Ascending aorta (tissue), 2 donors: ENCODE results near the gene ENOX1. TPM values are rescaled to one million over a fixed set of nuclear protein-coding genes. Genes with fewer than 3 reads are reported as not detected.

Source experiments
- DNase-seq, 2 donors: peaks; one replicate each; pipeline ENCODE4 v3.0.0-alpha.2; 2019; ENCODE audit warnings: low spot score in 2 of 2
- H3K27ac ChIP-seq, 2 donors: fragments of 200-600 bp; sonication (generic); one replicate each; pipeline ENCODE4 v1.5.1; 2016 to 2017; ENCODE audit warnings: mild to moderate bottlenecking in 1 of 2
- H3K27me3 ChIP-seq: fragments of 200-600 bp; sonication (generic); one replicate; pipeline ENCODE4 v1.5.1; 2017
- H3K36me3 ChIP-seq, 2 donors: fragments of 200-600 bp; sonication (generic); one replicate each; pipeline ENCODE4 v1.5.1; 2016
- H3K4me1 ChIP-seq, 2 donors: fragments of 200-600 bp; sonication (generic); one replicate each; pipeline ENCODE4 v1.5.1; 2016 to 2017; ENCODE audit warnings: mild to moderate bottlenecking in 1 of 2
- H3K4me3 ChIP-seq, 2 donors: fragments of 200-600 bp; sonication (generic); one replicate each; pipeline ENCODE4 v1.5.1; 2016 to 2017; ENCODE audit warnings: mild to moderate bottlenecking in 1 of 2
- H3K9me3 ChIP-seq, 2 donors: fragments of 200-600 bp; sonication (generic); one replicate each; pipeline ENCODE4 v1.5.1; 2016
- CTCF ChIP-seq, 3 experiments: fragments of 200-600 bp in 2 of 3; fragments of 450-650 bp in 1 of 3; sonication (generic) in 2 of 3; IDR thresholded peaks; one replicate each; pipeline ENCODE4 v1.5.1; 2016 to 2019; ENCODE audit warnings: antibody characterized with exemption in 3 of 3, mild to moderate bottlenecking in 1 of 3, moderate library complexity in 1 of 3
- intact Hi-C: fragments of 100-400 bp; cut with DNase I; formaldehyde crosslinking; loops from one replicate; pipeline ENCODE4 v1.15.1; 2023
- total RNA-seq: library from RNA; depleted of rRNA; stranded (reverse); fragments of >200 nt; gene quantifications from one replicate; pipeline ENCODE4 v1.1.0, GENCODE V29; 2016

Gene ENOX1
- total RNA-seq, 1 donor from 2014 or later: 0.21 TPM

GRCh38 chr13:43193789-43194420, 592.9 kb downstream of the ENOX1 start:
- no peak for DNase-seq
- Histone ChIP-seq H3K4me1 (no peaks in the 10 kb centered on the region), H3K4me3 (no peak overlapping the region), H3K27me3 (no peaks in the 10 kb centered on the region), H3K36me3 (no peaks in the 10 kb centered on the region), H3K27ac (no peak overlapping the region), H3K9me3 (no peaks in the 10 kb centered on the region)
- intact Hi-C loops: no loop called here
- TF ChIP-seq CTCF (IDR thresholded peaks at IDR 0.05): no peak

DNA sequence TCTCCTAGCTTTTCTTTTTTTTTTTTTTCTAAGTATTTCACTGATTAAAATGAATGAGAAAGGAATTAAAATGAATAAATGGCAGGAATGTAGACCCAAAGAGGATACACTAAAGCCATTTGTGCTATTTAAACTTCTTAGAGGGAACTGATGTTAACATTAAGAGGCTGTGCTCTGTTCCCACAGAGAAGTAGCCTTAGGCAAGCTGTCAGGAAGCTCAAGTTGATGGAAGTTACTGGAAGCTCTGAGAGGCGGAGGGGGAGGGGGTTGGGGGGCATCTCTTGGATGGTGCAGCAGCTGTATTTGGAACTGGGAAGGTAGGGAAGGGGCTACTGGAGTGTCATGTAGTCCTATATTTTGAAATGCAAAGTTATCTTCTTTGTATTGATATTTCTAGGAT, 595.2 kb downstream of the ENOX1 start:
- Histone ChIP-seq H3K27ac (no peak overlapping the region), H3K4me3 (no peak overlapping the region), H3K4me1 (no peaks in the 10 kb centered on the region), H3K36me3 (no peaks in the 10 kb centered on the region), H3K9me3 (no peaks in the 10 kb centered on the region), H3K27me3 (no peaks in the 10 kb centered on the region)
- intact Hi-C loops: no loop called here
- DNase-seq: no peak
- TF ChIP-seq CTCF (IDR thresholded peaks at IDR 0.05): no peak

DNA sequence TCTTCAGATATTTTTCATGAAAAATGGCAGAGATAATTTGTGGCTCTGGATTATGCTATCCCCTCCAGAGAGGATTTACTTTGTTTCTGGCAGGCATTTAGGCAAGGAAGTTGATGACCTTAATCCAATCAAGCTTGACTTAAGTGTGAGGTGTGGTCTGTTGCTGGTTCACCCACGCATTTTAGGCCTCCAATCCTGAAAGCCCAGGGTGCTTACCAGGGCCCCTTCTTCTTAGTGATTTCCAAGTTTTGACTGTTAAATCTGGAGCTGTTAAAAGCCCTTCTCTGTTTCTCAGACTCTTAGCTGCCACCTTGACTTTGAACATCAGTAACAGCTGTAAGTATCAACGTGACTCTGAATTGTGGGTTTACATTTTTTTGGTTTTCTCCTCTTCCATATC, 601.5 kb downstream of the ENOX1 start:
- H3K9me3 ChIP-seq: no peaks in the 10 kb centered on the region
- no peaks in the 10 kb centered on the region for H3K36me3 ChIP-seq
- no peak for DNase-seq
- H3K27me3 ChIP-seq: no peaks in the 10 kb centered on the region
- no peak for TF ChIP-seq CTCF (IDR thresholded peaks at IDR 0.05)
- H3K4me3 ChIP-seq: no peak overlapping the region
- no peaks in the 10 kb centered on the region for H3K4me1 ChIP-seq
- intact Hi-C loops: no loop called here
- H3K27ac ChIP-seq: no peak overlapping the region

- Histone ChIP-seq H3K4me1 (no peaks in the 10 kb centered on the region), H3K27me3 (no peaks in the 10 kb centered on the region), H3K9me3 (no peaks in the 10 kb centered on the region), H3K4me3 (no peak overlapping the region), H3K27ac (no peak overlapping the region), H3K36me3 (no peaks in the 10 kb centered on the region)
- no peak for DNase-seq
- intact Hi-C loops: no loop called here
- TF ChIP-seq CTCF (IDR thresholded peaks at IDR 0.05): no peak
Measured at GRCh38 chr13:43180837-43181236, 605.9 kb downstream of the ENOX1 start.

GRCh38 chr13:43180036-43180660, 606.6 kb downstream of the ENOX1 start:
- H3K4me3 ChIP-seq: no peak overlapping the region
- intact Hi-C loops: no loop called here
- H3K9me3 ChIP-seq: no peaks in the 10 kb centered on the region
- H3K36me3 ChIP-seq: no peaks in the 10 kb centered on the region
- no peak for DNase-seq
- no peaks in the 10 kb centered on the region for H3K4me1 ChIP-seq
- TF ChIP-seq CTCF (IDR thresholded peaks at IDR 0.05): no peak
- no peaks in the 10 kb centered on the region for H3K27me3 ChIP-seq
- no peak overlapping the region for H3K27ac ChIP-seq
